PFSK-1 (cell line): ENCODE measurements around the gene RBCK1.

Experiments used
- POLR2AphosphoS5 ChIP-seq: IDR thresholded peaks from 2 replicates; pipeline ENCODE4 v1.6.1; 2012; ENCODE audit warnings: low read depth, mild to moderate bottlenecking, control low read depth, low read length, moderate library complexity
- REST ChIP-seq, 2 experiments: IDR thresholded peaks; 2 replicates each; pipeline versions ENCODE4 v1.6.1 to v1.8.0; 2011 to 2012; ENCODE audit warnings: low read depth in 2 of 2, low read length in 2 of 2, control low read depth in 1 of 2, inconsistent platforms in 1 of 2, mild to moderate bottlenecking in 1 of 2, moderate library complexity in 1 of 2; ENCODE audit not compliant: insufficient read depth in 1 of 2
- SIN3A ChIP-seq: IDR thresholded peaks from 2 replicates; pipeline ENCODE4 v1.6.1; 2012; ENCODE audit warnings: mild to moderate bottlenecking, low read length, moderate library complexity, borderline replicate concordance; ENCODE audit not compliant: insufficient read depth

- TF ChIP-seq POLR2AphosphoS5 = no peak
- TF ChIP-seq SIN3A = no peak
- TF ChIP-seq REST (IDR thresholded peaks at IDR 0.05; ENCODE audit: insufficient read depth in 1 of 2, low read depth in 2 of 2, low read length in 2 of 2) = no peak
These were observed 4.0 kb upstream of the RBCK1 start for GRCh38 chr20:404088-404487.
